WERI-Rb-1 (cell line): ENCODE data around the gene XRCC6.
"Not testable (repeated sequence)": the region's sequence is repeated elsewhere in the genome, so short reads cannot be mapped to it uniquely, and the experiment has no call there.

Experiments used
- DNase-seq: peaks from one replicate; pipeline ENCODE4 v3.0.0-alpha.2; 2020
- H3K27ac ChIP-seq: fragments of 250-450 bp; sonication (Bioruptor Pico); 2 replicates; pipeline ENCODE4 v1.5.1; 2020; ENCODE audit warnings: mild to moderate bottlenecking, moderate library complexity
- H3K27me3 ChIP-seq: fragments of 250-450 bp; sonication (Bioruptor Pico); 2 replicates; pipeline ENCODE4 v1.5.1; 2021; ENCODE audit warnings: mild to moderate bottlenecking, low read depth, moderate library complexity; ENCODE audit not compliant: insufficient read depth, severe bottlenecking
- H3K36me3 ChIP-seq: fragments of 250-450 bp; sonication (Bioruptor Pico); 2 replicates; pipeline ENCODE4 v1.5.1; 2020; ENCODE audit warnings: mild to moderate bottlenecking, moderate library complexity
- H3K4me3 ChIP-seq: 2 replicates; pipeline ENCODE4 v1.5.1; 2011; ENCODE audit warnings: low read depth, mild to moderate bottlenecking, control low read depth, low read length
- H3K9me3 ChIP-seq: fragments of 250-450 bp; sonication (Bioruptor Pico); 2 replicates; pipeline ENCODE4 v1.5.1; 2021; ENCODE audit warnings: mild to moderate bottlenecking, moderate library complexity; ENCODE audit not compliant: severe bottlenecking
- CTCF ChIP-seq: IDR thresholded peaks from 2 replicates; pipeline ENCODE4 v1.5.1; 2011; ENCODE audit warnings: low read depth, mild to moderate bottlenecking, control low read depth, inconsistent platforms, low read length

Gene XRCC6

GRCh38 chr22:41620589-41621098, 451 bp upstream of the XRCC6 start, which contains the start of gene DESI1:
Gene DESI1 (minus strand): TSS chr22:41621043. CDS start chr22:41620839, 204 bp downstream.
- Histone ChIP-seq H3K27ac (peak within 1 kb of the TSS; percentile 99), H3K27me3 (no peaks in the 10 kb centered on the region), H3K9me3 (no peaks in the 10 kb centered on the region), H3K4me3 (peak within 1 kb of the TSS; percentile 73), H3K36me3 (peaks cover 48% of the 10 kb centered on the region)
- DNase-seq = no peak
- no peak for TF ChIP-seq CTCF

- DNase-seq = no peak
- Histone ChIP-seq H3K27me3 (no peaks in the 10 kb centered on the region), H3K4me3 (peak overlapping the region; percentile 73), H3K27ac (peak overlapping the region; percentile 99), H3K9me3 (no peaks in the 10 kb centered on the region), H3K36me3 (peaks cover 58% of the 10 kb centered on the region)
- no peak for TF ChIP-seq CTCF
Measured at GRCh38 chr22:41621911-41622179, 750 bp downstream of the XRCC6 start.

GRCh38 chr22:41625577-41625976, 4.5 kb downstream of the XRCC6 start:
- no peak for TF ChIP-seq CTCF
- Histone ChIP-seq H3K4me3 (no peak overlapping the region), H3K36me3 (peaks cover 93% of the 10 kb centered on the region), H3K9me3 (no peaks in the 10 kb centered on the region), H3K27me3 (no peaks in the 10 kb centered on the region), H3K27ac (no peak overlapping the region)
- DNase-seq = no peak

GRCh38 chr22:41631115-41631514, 10.0 kb downstream of the XRCC6 start:
- H3K36me3 ChIP-seq = peaks cover 87% of the 10 kb centered on the region
- not testable (repeated sequence) for H3K4me3 ChIP-seq, H3K27me3 ChIP-seq, DNase-seq, H3K9me3 ChIP-seq, H3K27ac ChIP-seq

GRCh38 chr22:41631615-41632014, 10.5 kb downstream of the XRCC6 start:
- not testable (repeated sequence) for H3K9me3 ChIP-seq, H3K27ac ChIP-seq, H3K27me3 ChIP-seq, H3K4me3 ChIP-seq, DNase-seq
- H3K36me3 ChIP-seq = peaks cover 89% of the 10 kb centered on the region

- H3K36me3 ChIP-seq = peaks cover 86% of the 10 kb centered on the region
- H3K4me3 ChIP-seq, H3K27me3 ChIP-seq, H3K9me3 ChIP-seq, H3K27ac ChIP-seq, DNase-seq: not testable (repeated sequence)
Measured at GRCh38 chr22:41634610-41635009, 13.5 kb downstream of the XRCC6 start.

- H3K27me3 ChIP-seq = no peaks in the 10 kb centered on the region
- no peak for TF ChIP-seq CTCF
- H3K27ac ChIP-seq = no peak overlapping the region
- H3K4me3 ChIP-seq = no peak overlapping the region
- H3K36me3 ChIP-seq = peaks cover 92% of the 10 kb centered on the region
- DNase-seq = no peak
- H3K9me3 ChIP-seq = no peaks in the 10 kb centered on the region
Measured at GRCh38 chr22:41636467-41636866, 15.4 kb downstream of the XRCC6 start.

GRCh38 chr22:41637623-41638022, 16.5 kb downstream of the XRCC6 start:
- not testable (repeated sequence) for DNase-seq, H3K4me3 ChIP-seq, H3K27me3 ChIP-seq, H3K27ac ChIP-seq, H3K9me3 ChIP-seq
- H3K36me3 ChIP-seq = peaks cover 94% of the 10 kb centered on the region
